Measurements from ENCODE around the gene HERC2.

HERC2 gene

GRCh38 chr15:28096670-28097431, 225.1 kb downstream of the HERC2 start:
- DNase-seq (ENCODE audit: low spot score): no peak

- DNase-seq (ENCODE audit: low spot score): no peak
Observed at GRCh38 chr15:28096411-28096669, 225.6 kb downstream of the HERC2 start.

GRCh38 chr15:28094732-28095521, 227.1 kb downstream of the HERC2 start:
- DNase-seq (ENCODE audit: low spot score): no peak

- DNase-seq (ENCODE audit: low spot score): no peak
Observed at GRCh38 chr15:28093752-28094535, 228.0 kb downstream of the HERC2 start.

- no peak for DNase-seq (ENCODE audit: low spot score)
Observed at GRCh38 chr15:28091313-28091712, 230.7 kb downstream of the HERC2 start.

GRCh38 chr15:28086175-28086703, 235.7 kb downstream of the HERC2 start:
- peak; percentile 62 for DNase-seq (ENCODE audit: low spot score)

- DNase-seq (ENCODE audit: low spot score): no peak
Observed at GRCh38 chr15:28085489-28086174, 236.3 kb downstream of the HERC2 start.

- no peak for DNase-seq (ENCODE audit: low spot score)
Observed at GRCh38 chr15:28084547-28084946, 237.4 kb downstream of the HERC2 start.

- no peak for DNase-seq (ENCODE audit: low spot score)
Observed at GRCh38 chr15:28082891-28083684, 238.9 kb downstream of the HERC2 start.

- no peak for DNase-seq (ENCODE audit: low spot score)
Observed at GRCh38 chr15:28081594-28081993, 240.4 kb downstream of the HERC2 start.

GRCh38 chr15:28080386-28080785, 241.6 kb downstream of the HERC2 start:
- DNase-seq (ENCODE audit: low spot score): no peak

- DNase-seq (ENCODE audit: low spot score): no peak
Observed at GRCh38 chr15:28079313-28079969, 242.5 kb downstream of the HERC2 start.

- DNase-seq (ENCODE audit: low spot score): no peak
Observed at GRCh38 chr15:28078191-28078719, 243.7 kb downstream of the HERC2 start.

GRCh38 chr15:28075573-28075972, 246.4 kb downstream of the HERC2 start:
- no peak for DNase-seq (ENCODE audit: low spot score)

- no peak for DNase-seq (ENCODE audit: low spot score)
Observed at GRCh38 chr15:28068930-28069329, 253.0 kb downstream of the HERC2 start.

GRCh38 chr15:28066231-28066630, 255.7 kb downstream of the HERC2 start:
- no peak for DNase-seq (ENCODE audit: low spot score)
